ENCODE measurements around the gene KAT6B. TPM values are rescaled to one million over a fixed set of nuclear protein-coding genes. Genes with fewer than 3 reads are reported as not detected.

Gene KAT6B
- total and polyA plus RNA-seq, 2 experiments from 2014 or later: 32.0 to 43.9 TPM

- DNase-seq (ENCODE audit: low read depth in 1 of 2, low spot score in 1 of 2): no peak
- Histone ChIP-seq H3K9me3 (ENCODE audit: low read depth) (no peaks in the 10 kb centered on the region), H3K36me3 (peaks cover 5% of the 10 kb centered on the region), H3K4me3 (no peak overlapping the region), H3K27ac (no peak overlapping the region), H3K27me3 (no peaks in the 10 kb centered on the region), H3K4me1 (ENCODE audit: low read depth) (peaks cover 2% of the 10 kb centered on the region)
- TF ChIP-seq CTCF (IDR thresholded peaks at IDR 0.05; ENCODE audit: low read depth, low read length): no peak
Observed at GRCh38 chr10:75002967-75003594, 176.7 kb downstream of the KAT6B start.

GRCh38 chr10:75003891-75004290 is 177.5 kb downstream of the KAT6B start:
- TF ChIP-seq CTCF (IDR thresholded peaks at IDR 0.05; ENCODE audit: low read depth, low read length): no peak
- H3K27ac ChIP-seq: no peak overlapping the region
- H3K4me1 ChIP-seq (ENCODE audit: low read depth): peaks cover 2% of the 10 kb centered on the region
- H3K4me3 ChIP-seq: no peak overlapping the region
- no peak for DNase-seq (ENCODE audit: low read depth in 1 of 2, low spot score in 1 of 2)
- peaks cover 5% of the 10 kb centered on the region for H3K36me3 ChIP-seq
- no peaks in the 10 kb centered on the region for H3K9me3 ChIP-seq (ENCODE audit: low read depth)
- H3K27me3 ChIP-seq: no peaks in the 10 kb centered on the region

GRCh38 chr10:75007646-75008045 is 181.2 kb downstream of the KAT6B start:
- Histone ChIP-seq H3K9me3 (ENCODE audit: low read depth) (no peaks in the 10 kb centered on the region), H3K4me1 (ENCODE audit: low read depth) (peaks cover 2% of the 10 kb centered on the region), H3K27me3 (no peaks in the 10 kb centered on the region), H3K27ac (no peak overlapping the region), H3K4me3 (no peak overlapping the region), H3K36me3 (peaks cover 12% of the 10 kb centered on the region)
- DNase-seq (ENCODE audit: low read depth in 1 of 2, low spot score in 1 of 2): no peak
- TF ChIP-seq CTCF (IDR thresholded peaks at IDR 0.05; ENCODE audit: low read depth, low read length): no peak

DNA sequence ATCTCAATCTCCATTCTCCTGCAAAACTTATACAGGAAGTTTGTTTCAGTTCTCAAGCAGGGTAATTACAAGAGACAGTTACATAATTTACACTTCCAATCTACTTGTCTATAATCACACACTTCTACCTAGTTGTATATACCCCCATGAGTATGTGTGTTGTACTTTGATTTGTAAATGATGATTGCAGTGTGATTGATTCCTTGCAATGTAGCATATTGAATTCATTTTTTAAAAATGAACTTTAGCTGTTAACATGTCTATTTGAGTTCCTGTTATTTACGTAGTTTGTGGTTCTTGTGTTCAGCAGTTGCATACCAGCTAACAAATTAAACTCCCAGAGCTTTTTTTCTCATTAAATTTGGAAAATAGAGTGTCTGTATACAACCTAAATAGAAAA is 182.6 kb downstream of the KAT6B start:
- no peak for TF ChIP-seq CTCF (IDR thresholded peaks at IDR 0.05; ENCODE audit: low read depth, low read length)
- no peaks in the 10 kb centered on the region for H3K9me3 ChIP-seq (ENCODE audit: low read depth)
- peaks cover 12% of the 10 kb centered on the region for H3K36me3 ChIP-seq
- H3K4me1 ChIP-seq (ENCODE audit: low read depth): no peaks in the 10 kb centered on the region
- H3K27me3 ChIP-seq: no peaks in the 10 kb centered on the region
- H3K4me3 ChIP-seq: no peak overlapping the region
- no peak overlapping the region for H3K27ac ChIP-seq
- DNase-seq (ENCODE audit: low read depth in 1 of 2, low spot score in 1 of 2): no peak

DNA sequence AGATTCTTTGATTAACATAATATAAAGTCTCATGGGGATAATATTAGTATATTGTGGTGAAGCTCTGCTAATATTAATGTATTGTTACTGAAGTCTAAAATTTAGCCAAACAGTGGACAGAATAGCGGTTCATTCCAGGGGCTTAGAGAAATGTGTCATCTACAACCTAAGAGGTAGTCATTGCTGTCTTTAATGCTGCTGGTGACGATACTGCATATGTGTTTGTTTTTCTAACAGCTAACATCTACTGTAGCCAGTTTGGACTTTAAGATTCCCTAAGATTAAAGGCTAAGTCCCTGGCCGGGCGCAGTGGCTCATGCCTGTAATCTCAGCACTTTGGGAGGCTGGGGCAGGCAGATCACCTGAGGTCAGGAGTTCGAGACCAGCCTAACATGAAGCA is 183.0 kb downstream of the KAT6B start:
- TF ChIP-seq CTCF (IDR thresholded peaks at IDR 0.05; ENCODE audit: low read depth, low read length): no peak
- H3K9me3 ChIP-seq (ENCODE audit: low read depth): no peaks in the 10 kb centered on the region
- no peak for DNase-seq (ENCODE audit: low read depth in 1 of 2, low spot score in 1 of 2)
- H3K4me3 ChIP-seq: no peak overlapping the region
- peaks cover 12% of the 10 kb centered on the region for H3K36me3 ChIP-seq
- no peaks in the 10 kb centered on the region for H3K4me1 ChIP-seq (ENCODE audit: low read depth)
- H3K27me3 ChIP-seq: no peaks in the 10 kb centered on the region
- no peak overlapping the region for H3K27ac ChIP-seq
